ENCODE measurements around the gene IRF3.
A peak's percentile ranks its signal among the peaks of the same experiment; 100 is the strongest.

The IRF3 gene

DNA sequence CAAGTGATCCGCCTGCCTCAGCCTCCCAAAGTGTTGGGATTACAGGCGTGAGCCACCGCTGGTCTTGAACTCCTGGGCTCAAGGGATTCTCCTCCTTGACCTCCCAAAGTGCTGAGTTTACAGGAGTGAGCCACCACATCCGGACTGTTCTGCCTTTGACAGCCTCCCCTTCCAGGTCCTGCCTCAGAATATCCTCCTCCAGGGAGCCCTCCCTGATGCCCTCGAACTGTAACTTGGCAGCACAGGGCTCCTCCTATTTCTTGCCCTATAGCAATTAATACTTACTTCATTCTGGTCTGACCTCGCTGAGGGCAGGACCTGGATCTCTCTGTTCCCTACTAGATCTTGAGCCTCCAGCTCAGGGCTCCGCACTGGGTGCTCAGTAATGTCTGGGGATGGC is 31.2 kb upstream of the IRF3 start:
- peaks cover 0 to 14% (median 5%) of the 10 kb centered on the region in 5 donors for H3K27me3 ChIP-seq (ENCODE audit: control insufficient read depth in 5 of 5, insufficient read depth in 4 of 5, low read length in 5 of 5)
- H3K4me3 ChIP-seq (ENCODE audit: low read depth in 1 of 5, low read length in 5 of 5), result no peak overlapping the region
- H3K4me1 ChIP-seq (ENCODE audit: control insufficient read depth in 5 of 5, insufficient read depth in 5 of 5, low read length in 5 of 5), result no peaks in the 10 kb centered on the region
- no peak overlapping the region for H3K9ac ChIP-seq (ENCODE audit: low read length in 5 of 5)
- no peaks in the 10 kb centered on the region for H3K9me3 ChIP-seq (ENCODE audit: control insufficient read depth in 5 of 5, low read length in 5 of 5)
- no peaks in the 10 kb centered on the region for H3K36me3 ChIP-seq (ENCODE audit: control insufficient read depth in 5 of 5, insufficient read depth in 5 of 5, low read length in 5 of 5)
- no peak overlapping the region for H3K27ac ChIP-seq (ENCODE audit: low read depth, low read length)

DNA sequence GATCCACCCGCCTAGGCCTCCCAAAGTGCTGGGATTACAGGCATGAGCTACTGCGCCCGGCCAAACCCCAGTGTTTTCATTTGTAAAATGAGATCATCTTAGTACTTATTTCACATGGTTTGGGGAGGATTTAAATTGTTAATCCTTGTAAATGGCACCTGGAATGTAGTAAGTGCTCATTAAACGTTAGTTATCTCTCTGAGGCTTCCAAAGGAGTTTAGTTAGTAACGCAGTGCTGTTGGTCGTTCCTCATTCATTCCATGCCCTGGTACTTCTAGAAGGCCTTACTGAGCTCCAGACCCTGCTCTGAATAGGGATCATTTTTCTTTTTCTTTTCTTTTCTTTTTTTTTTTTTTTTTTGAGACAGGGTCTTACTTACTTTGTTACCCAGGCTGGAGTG is 30.5 kb upstream of the IRF3 start:
- peaks cover 0 to 5% (median 5%) of the 10 kb centered on the region in 5 donors for H3K4me1 ChIP-seq (ENCODE audit: control insufficient read depth in 5 of 5, insufficient read depth in 5 of 5, low read length in 5 of 5)
- H3K4me3 ChIP-seq (ENCODE audit: low read depth in 1 of 5, low read length in 5 of 5), result no peak overlapping the region
- no peak overlapping the region for H3K27ac ChIP-seq (ENCODE audit: low read depth, low read length)
- no peaks in the 10 kb centered on the region for H3K36me3 ChIP-seq (ENCODE audit: control insufficient read depth in 5 of 5, insufficient read depth in 5 of 5, low read length in 5 of 5)
- H3K9me3 ChIP-seq (ENCODE audit: control insufficient read depth in 5 of 5, low read length in 5 of 5), result no peaks in the 10 kb centered on the region
- peaks cover 0 to 16% (median 9%) of the 10 kb centered on the region in 5 donors for H3K27me3 ChIP-seq (ENCODE audit: control insufficient read depth in 5 of 5, insufficient read depth in 4 of 5, low read length in 5 of 5)
- H3K9ac ChIP-seq (ENCODE audit: low read length in 5 of 5), result no peak overlapping the region

DNA sequence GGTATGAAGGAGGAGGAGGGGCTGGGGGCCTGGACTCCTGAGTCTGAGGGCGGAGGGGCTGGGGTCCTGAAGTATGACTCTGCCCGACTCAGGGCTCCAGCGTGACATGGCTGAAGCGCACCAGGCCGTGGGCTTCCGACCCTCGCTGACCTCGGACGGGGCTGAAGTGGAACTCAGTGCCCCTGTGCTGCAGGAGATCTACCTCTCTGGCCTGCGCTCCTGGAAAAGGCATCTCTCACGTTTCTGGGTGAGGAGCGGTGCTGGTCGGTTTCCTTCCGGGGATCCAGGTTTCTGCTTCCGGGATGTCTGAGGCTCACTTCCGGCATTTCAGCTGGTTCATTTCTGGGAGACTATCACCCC is 26.5 kb upstream of the IRF3 start:
- peaks cover 0 to 10% (median 7%) of the 10 kb centered on the region in 5 donors for H3K36me3 ChIP-seq (ENCODE audit: control insufficient read depth in 5 of 5, insufficient read depth in 5 of 5, low read length in 5 of 5)
- H3K27ac ChIP-seq (ENCODE audit: low read depth, low read length), result no peak overlapping the region
- H3K9ac ChIP-seq (ENCODE audit: low read length in 5 of 5), result no peak overlapping the region
- peaks cover 6 to 44% (median 35%) of the 10 kb centered on the region in 5 donors for H3K4me1 ChIP-seq (ENCODE audit: control insufficient read depth in 5 of 5, insufficient read depth in 5 of 5, low read length in 5 of 5)
- H3K9me3 ChIP-seq (ENCODE audit: control insufficient read depth in 5 of 5, low read length in 5 of 5), result no peaks in the 10 kb centered on the region
- peaks cover 10 to 33% (median 21%) of the 10 kb centered on the region in 5 donors for H3K27me3 ChIP-seq (ENCODE audit: control insufficient read depth in 5 of 5, insufficient read depth in 4 of 5, low read length in 5 of 5)
- no peak overlapping the region for H3K4me3 ChIP-seq (ENCODE audit: low read depth in 1 of 5, low read length in 5 of 5)

DNA sequence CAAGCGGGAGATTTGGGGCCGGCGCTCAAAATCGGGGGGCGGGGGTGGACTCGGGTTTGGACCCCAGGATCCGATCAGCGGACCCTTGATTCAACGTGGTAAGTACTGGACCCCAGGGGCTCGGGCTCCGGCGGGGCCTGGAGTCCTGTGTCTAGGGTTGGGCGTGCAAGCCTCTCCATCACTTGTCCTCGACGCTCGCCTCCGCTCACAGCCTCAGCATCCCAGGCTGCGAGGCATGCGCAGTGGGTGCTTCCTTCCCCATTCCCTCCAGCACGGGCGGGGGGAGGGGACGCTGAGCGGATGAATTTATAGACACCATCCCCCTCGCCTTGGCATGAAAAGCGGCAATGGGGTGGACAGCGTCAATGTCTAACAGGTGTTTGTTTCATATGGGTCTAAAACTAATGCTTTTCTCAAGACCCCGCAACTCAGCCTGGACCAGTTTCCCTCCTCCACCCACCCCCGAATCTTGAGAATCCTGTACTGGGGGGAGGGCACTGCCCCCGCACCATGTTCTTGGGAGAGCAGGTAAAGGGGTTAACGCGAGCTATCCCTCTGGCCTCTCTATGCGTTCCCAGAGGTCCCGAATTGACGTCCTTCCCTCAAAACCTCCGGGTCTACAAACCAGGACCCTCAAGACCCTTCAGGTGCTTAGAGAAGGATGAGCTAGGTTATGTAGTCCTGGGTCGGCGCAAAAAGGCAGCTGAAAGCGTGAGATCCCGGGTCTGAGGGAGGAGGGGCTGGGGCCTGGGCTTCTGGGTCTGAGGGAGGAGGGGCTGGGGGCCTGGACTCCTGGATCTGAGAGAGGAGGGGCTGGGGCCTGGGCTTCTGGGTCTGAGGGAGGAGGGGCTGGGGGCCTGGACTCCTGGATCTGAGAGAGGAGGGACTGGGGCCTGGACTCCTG is 25.8 kb upstream of the IRF3 start:
- Histone ChIP-seq H3K4me3 (ENCODE audit: low read depth in 1 of 5, low read length in 5 of 5) (peak overlapping the region in 4 of 5 donors; percentile 43 to 75 (median 66)), H3K4me1 (ENCODE audit: control insufficient read depth in 5 of 5, insufficient read depth in 5 of 5, low read length in 5 of 5) (peaks cover 6 to 48% (median 35%) of the 10 kb centered on the region in 5 donors), H3K9ac (ENCODE audit: low read length in 5 of 5) (peak overlapping the region in 1 of 5 donors; percentile 68), H3K27ac (ENCODE audit: low read depth, low read length) (no peak overlapping the region), H3K9me3 (ENCODE audit: control insufficient read depth in 5 of 5, low read length in 5 of 5) (no peaks in the 10 kb centered on the region), H3K36me3 (ENCODE audit: control insufficient read depth in 5 of 5, insufficient read depth in 5 of 5, low read length in 5 of 5) (peaks cover 0 to 14% (median 10%) of the 10 kb centered on the region in 5 donors), H3K27me3 (ENCODE audit: control insufficient read depth in 5 of 5, insufficient read depth in 4 of 5, low read length in 5 of 5) (peaks cover 10 to 33% (median 21%) of the 10 kb centered on the region in 5 donors)

DNA sequence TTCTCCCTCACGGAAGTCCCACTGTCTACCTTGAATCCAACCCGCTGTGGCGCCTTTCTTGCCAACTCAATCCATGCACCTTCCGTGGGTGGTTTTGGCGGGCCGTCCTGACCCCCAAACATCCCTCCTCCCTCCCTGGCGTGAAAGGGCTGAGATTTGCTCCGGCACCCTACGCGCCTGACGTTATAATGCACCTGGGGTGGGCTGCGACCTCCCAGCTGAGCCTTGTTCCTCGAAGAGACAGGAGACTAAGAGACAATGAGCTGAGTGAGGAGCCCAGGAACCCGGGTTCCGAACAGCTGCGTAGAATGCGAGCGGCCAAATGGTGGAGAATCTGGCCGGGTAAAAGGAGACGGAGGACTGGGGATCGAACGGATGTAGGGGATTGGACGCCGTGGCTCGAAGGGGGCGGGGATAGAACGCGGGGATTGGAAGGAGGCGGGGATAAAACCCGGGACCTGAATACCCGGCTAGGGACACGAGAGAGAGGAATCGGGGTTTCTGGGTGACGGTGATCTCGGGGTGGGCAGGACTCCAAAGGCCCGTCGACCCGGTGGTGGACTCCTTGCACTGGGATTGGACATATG is 25.1 kb upstream of the IRF3 start, which contains the start of gene CPT1C:
Gene CPT1C (plus strand): TSS at position 461 of the 587 bp plus-strand sequence. CDS start 1,137 bp downstream, outside the sequence.
- Histone ChIP-seq H3K4me1 (ENCODE audit: control insufficient read depth in 5 of 5, insufficient read depth in 5 of 5, low read length in 5 of 5) (peaks cover 6 to 54% (median 40%) of the 10 kb centered on the region in 5 donors), H3K4me3 (ENCODE audit: low read depth in 1 of 5, low read length in 5 of 5) (peak within 1 kb of the TSS; percentile 43 to 75 (median 66)), H3K27me3 (ENCODE audit: control insufficient read depth in 5 of 5, insufficient read depth in 4 of 5, low read length in 5 of 5) (peaks cover 10 to 33% (median 21%) of the 10 kb centered on the region in 5 donors), H3K9me3 (ENCODE audit: control insufficient read depth in 5 of 5, low read length in 5 of 5) (no peaks in the 10 kb centered on the region), H3K27ac (ENCODE audit: low read depth, low read length) (peak within 1 kb of the TSS; percentile 30), H3K36me3 (ENCODE audit: control insufficient read depth in 5 of 5, insufficient read depth in 5 of 5, low read length in 5 of 5) (peaks cover 0 to 22% (median 16%) of the 10 kb centered on the region in 5 donors), H3K9ac (ENCODE audit: low read length in 5 of 5) (peak within 1 kb of the TSS in 3 of 5 donors; percentile 27 to 68 (median 50))

DNA sequence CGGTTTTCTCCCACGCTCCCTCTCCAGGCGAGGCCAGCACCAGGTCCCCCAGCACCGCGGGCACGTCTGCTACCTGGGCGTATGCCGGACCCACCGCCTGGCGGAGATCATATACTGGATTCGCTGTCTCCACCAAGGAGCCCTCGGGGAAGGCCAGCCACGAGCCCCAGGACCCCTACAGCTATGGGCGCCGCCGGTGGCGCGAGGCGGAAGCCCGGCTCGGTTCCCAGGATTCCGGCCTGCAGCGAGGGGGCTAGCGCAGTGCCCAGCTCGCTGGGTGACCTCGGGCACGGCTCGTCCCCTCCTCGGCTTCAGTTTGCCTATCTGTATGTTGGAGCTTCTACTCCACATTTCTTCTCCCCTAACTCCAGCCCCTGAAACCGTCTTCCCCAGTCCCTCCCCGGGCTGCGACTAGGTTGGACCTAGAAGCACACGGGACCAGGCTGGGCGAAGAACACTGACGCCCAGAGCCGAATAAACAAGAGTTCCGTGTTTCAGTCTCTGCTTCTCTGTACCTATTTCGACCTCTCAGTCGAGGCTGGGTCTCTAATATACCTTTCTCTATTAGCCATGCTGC is 24.5 kb upstream of the IRF3 start:
- H3K4me1 ChIP-seq (ENCODE audit: control insufficient read depth in 5 of 5, insufficient read depth in 5 of 5, low read length in 5 of 5), result peaks cover 6 to 58% (median 40%) of the 10 kb centered on the region in 5 donors
- peak overlapping the region; percentile 30 for H3K27ac ChIP-seq (ENCODE audit: low read depth, low read length)
- H3K36me3 ChIP-seq (ENCODE audit: control insufficient read depth in 5 of 5, insufficient read depth in 5 of 5, low read length in 5 of 5), result peaks cover 0 to 27% (median 20%) of the 10 kb centered on the region in 5 donors
- H3K27me3 ChIP-seq (ENCODE audit: control insufficient read depth in 5 of 5, insufficient read depth in 4 of 5, low read length in 5 of 5), result peaks cover 10 to 33% (median 21%) of the 10 kb centered on the region in 5 donors
- peak overlapping the region; percentile 43 to 75 (median 66) for H3K4me3 ChIP-seq (ENCODE audit: low read depth in 1 of 5, low read length in 5 of 5)
- no peaks in the 10 kb centered on the region for H3K9me3 ChIP-seq (ENCODE audit: control insufficient read depth in 5 of 5, low read length in 5 of 5)
- H3K9ac ChIP-seq (ENCODE audit: low read length in 5 of 5), result peak overlapping the region in 3 of 5 donors; percentile 27 to 68 (median 50)

DNA sequence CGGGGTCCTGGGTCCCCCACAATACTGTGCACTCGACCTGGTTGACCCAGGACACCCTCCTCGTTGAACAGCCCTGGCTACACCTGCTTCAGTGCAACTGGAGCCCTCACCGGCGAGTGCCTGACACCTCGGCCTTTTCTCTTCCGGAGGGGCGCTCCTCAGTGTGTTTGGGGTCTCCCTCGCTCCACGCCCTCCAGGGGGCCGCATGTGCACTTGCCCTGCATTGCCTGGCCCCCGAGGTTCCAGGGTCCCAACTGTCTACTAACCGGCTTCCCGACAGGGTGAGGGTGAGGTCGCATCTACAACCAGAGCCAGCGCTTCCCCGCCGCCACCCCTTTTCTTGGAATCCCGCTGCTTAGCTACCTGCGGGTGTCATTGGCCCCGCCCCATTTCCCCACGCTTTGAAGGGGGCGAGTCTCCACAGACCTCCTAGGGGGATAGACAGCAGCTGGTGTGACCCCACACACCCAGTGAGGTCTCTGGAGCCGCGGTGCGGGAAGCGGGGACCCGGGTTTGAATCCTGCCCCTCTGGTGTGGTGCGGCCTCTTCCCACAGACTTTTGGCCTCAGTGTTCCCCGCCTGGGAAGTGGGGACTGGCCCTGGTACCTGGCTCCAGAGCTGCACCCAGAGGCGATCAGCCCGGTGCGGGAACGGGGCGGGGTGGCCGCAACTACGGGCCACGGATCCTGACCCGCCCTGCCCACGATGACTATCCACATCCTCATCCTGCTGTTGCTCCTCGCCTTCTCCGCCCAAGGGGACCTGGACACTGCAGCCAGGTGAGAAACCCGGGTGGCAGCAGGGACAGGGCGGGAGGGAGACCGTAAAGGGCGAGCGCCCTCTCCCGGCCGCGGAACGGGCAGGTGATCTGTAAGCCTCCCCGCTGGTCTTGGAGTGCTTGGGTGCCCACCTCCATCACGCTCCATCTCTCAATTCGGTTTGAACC is 23.7 kb upstream of the IRF3 start, which contains the start of gene ADM5:
Gene ADM5 (plus strand): TSS at position 462 of the 946 bp plus-strand sequence. CDS start 244 bp downstream, at position 706.
- Histone ChIP-seq H3K9me3 (ENCODE audit: control insufficient read depth in 5 of 5, low read length in 5 of 5) (no peaks in the 10 kb centered on the region), H3K4me3 (ENCODE audit: low read depth in 1 of 5, low read length in 5 of 5) (peak within 1 kb of the TSS; percentile 43 to 75 (median 66)), H3K27me3 (ENCODE audit: control insufficient read depth in 5 of 5, insufficient read depth in 4 of 5, low read length in 5 of 5) (peaks cover 10 to 33% (median 21%) of the 10 kb centered on the region in 5 donors), H3K27ac (ENCODE audit: low read depth, low read length) (peak within 1 kb of the TSS; percentile 30), H3K9ac (ENCODE audit: low read length in 5 of 5) (peak within 1 kb of the TSS in 3 of 5 donors; percentile 27 to 68 (median 50)), H3K4me1 (ENCODE audit: control insufficient read depth in 5 of 5, insufficient read depth in 5 of 5, low read length in 5 of 5) (peaks cover 7 to 58% (median 40%) of the 10 kb centered on the region in 5 donors), H3K36me3 (ENCODE audit: control insufficient read depth in 5 of 5, insufficient read depth in 5 of 5, low read length in 5 of 5) (peaks cover 0 to 34% (median 28%) of the 10 kb centered on the region in 5 donors)

DNA sequence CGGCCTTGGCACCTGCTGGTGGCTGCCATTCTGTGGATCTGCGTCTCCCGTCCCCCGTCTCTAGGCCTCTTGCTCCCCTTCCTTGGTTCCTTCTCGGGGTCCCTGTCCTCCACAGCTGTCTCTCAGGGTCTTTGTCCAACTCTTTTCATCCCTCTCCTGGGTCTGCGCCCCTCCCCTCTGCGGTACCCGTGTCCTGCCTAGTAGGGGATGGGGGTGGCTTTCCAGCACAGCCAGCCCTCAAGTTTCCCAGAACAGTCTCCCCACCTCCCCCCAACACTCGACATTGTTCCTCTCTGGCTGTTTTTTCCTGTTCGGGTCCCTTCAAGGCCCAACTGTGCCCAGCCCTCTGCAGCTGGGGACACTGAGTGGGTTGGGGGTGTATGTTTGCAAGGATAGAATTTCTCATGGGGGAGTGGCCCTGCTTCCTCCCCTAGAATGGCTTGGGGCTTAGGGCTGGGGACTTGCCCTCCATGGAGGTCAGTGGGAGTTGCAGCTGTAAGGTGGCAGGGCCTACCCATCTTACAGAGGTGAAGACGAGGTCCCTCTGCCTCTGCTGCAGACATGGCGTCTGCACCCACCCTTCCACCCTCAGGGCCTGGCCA is 23.0 kb upstream of the IRF3 start:
- Histone ChIP-seq H3K27me3 (ENCODE audit: control insufficient read depth in 5 of 5, insufficient read depth in 4 of 5, low read length in 5 of 5) (peaks cover 10 to 33% (median 21%) of the 10 kb centered on the region in 5 donors), H3K4me1 (ENCODE audit: control insufficient read depth in 5 of 5, insufficient read depth in 5 of 5, low read length in 5 of 5) (peaks cover 7 to 58% (median 40%) of the 10 kb centered on the region in 5 donors), H3K9me3 (ENCODE audit: control insufficient read depth in 5 of 5, low read length in 5 of 5) (no peaks in the 10 kb centered on the region), H3K36me3 (ENCODE audit: control insufficient read depth in 5 of 5, insufficient read depth in 5 of 5, low read length in 5 of 5) (peaks cover 0 to 42% (median 36%) of the 10 kb centered on the region in 5 donors), H3K4me3 (ENCODE audit: low read depth in 1 of 5, low read length in 5 of 5) (peak overlapping the region in 2 of 5 donors; percentile 19 to 65), H3K9ac (ENCODE audit: low read length in 5 of 5) (peak overlapping the region in 1 of 5 donors; percentile 14), H3K27ac (ENCODE audit: low read depth, low read length) (no peak overlapping the region)
